GM12878 (cell line): ENCODE data around the gene METAP2. TPM values are rescaled to one million over a fixed set of nuclear protein-coding genes. Genes with fewer than 3 reads are reported as not detected.

ENCODE experiments used
- ATAC-seq: fragments of 200-7000 bp; cut with Tn5 transposase; 3 replicates; pipeline ENCODE4 v1.9.1; 2020; ENCODE audit warnings: mild to moderate bottlenecking, moderate library complexity
- BruUV-seq: library from RNA; stranded (reverse); fragments of 400-500 nt; replicated peaks from 2 replicates; lab custom pipeline; 2021; lab: Mats Ljungman, UMichigan
- CTCF ChIA-PET: fragments of 300-600 bp; sonication (Branson Sonifier 250); formaldehyde crosslinking; extraction: SDS; loops from one replicate; lab custom pipeline; 2021; ENCODE audit warnings: inconsistent platforms; lab: Yijun Ruan, JAX
- POLR2A ChIA-PET: fragments of 350-600 bp; formaldehyde crosslinking; extraction: SDS; loops from one replicate; lab custom pipeline; 2021; ENCODE audit warnings: inconsistent platforms; lab: Charles Lee
- RAD21 ChIA-PET: fragments of 300-600 bp; sonication (Branson Sonifier 250); formaldehyde crosslinking; loops from one replicate; lab custom pipeline; 2023; ENCODE audit warnings: antibody characterized with exemption; ENCODE audit not compliant: unreplicated experiment; lab: Charles Lee
- SMC1A ChIA-PET: fragments of 300-600 bp; sonication (Branson Sonifier 250); formaldehyde crosslinking; loops from one replicate; lab custom pipeline; 2023; ENCODE audit not compliant: unreplicated experiment, uncharacterized antibody; lab: Charles Lee
- DNase-seq: peaks from one replicate; pipeline ENCODE4 v3.0.0-alpha.2; 2011; ENCODE audit warnings: low read depth, low spot score
- FAIRE-seq: peaks from 3 replicates; lab custom pipeline; 2011; peaks lifted over from hg19 to GRCh38; lab: Jason Lieb, UNC
- H2AFZ ChIP-seq: 2 replicates; pipeline ENCODE4 v1.6.0; 2011; ENCODE audit warnings: low read depth, low read length, control low read depth; ENCODE audit not compliant: control insufficient read depth
- H3K27ac ChIP-seq: 2 replicates; pipeline ENCODE4 v1.5.1; 2011; ENCODE audit warnings: control low read depth; ENCODE audit not compliant: control insufficient read depth, insufficient read depth
- H3K27me3 ChIP-seq, 2 experiments: replicated peaks in 1 of 2; 2 replicates each; pipeline versions ENCODE4 v1.6.0 to v1.6.1; 2011; ENCODE audit warnings: low read length in 1 of 2; ENCODE audit not compliant: control insufficient read depth in 2 of 2, insufficient read depth in 2 of 2
- H3K36me3 ChIP-seq, 2 experiments: 2 replicates each; pipeline ENCODE4 v1.5.1; 2011; ENCODE audit warnings: low read length in 1 of 2; ENCODE audit not compliant: control insufficient read depth in 2 of 2, insufficient read depth in 2 of 2
- H3K4me1 ChIP-seq: 2 replicates; pipeline ENCODE4 v1.6.1; 2011; ENCODE audit warnings: mild to moderate bottlenecking, low read length, moderate library complexity, mixed read lengths; ENCODE audit not compliant: control insufficient read depth, insufficient read depth
- H3K4me2 ChIP-seq: 2 replicates; pipeline ENCODE4 v1.6.0; 2011; ENCODE audit warnings: control low read depth; ENCODE audit not compliant: control insufficient read depth, insufficient read depth
- H3K4me3 ChIP-seq: fragments of 200-600 bp; sonication (generic); 2 replicates; pipeline ENCODE4 v1.5.1; 2016
- H3K79me2 ChIP-seq: 2 replicates; pipeline ENCODE4 v1.6.0; 2011; ENCODE audit warnings: low read length; ENCODE audit not compliant: control insufficient read depth, insufficient read depth
- H3K9ac ChIP-seq: 2 replicates; pipeline ENCODE4 v1.8.0; 2011; ENCODE audit warnings: low read length, control low read depth, mixed read lengths; ENCODE audit not compliant: control insufficient read depth, insufficient read depth
- H3K9me3 ChIP-seq: replicated peaks from 3 replicates; pipeline ENCODE4 v1.5.1; 2011; ENCODE audit warnings: mild to moderate bottlenecking, low read length; ENCODE audit not compliant: control insufficient read depth, insufficient read depth
- H4K20me1 ChIP-seq: 2 replicates; pipeline ENCODE4 v1.6.0; 2011; ENCODE audit not compliant: control insufficient read depth, insufficient read depth
- ATF3 ChIP-seq: IDR thresholded peaks from 2 replicates; pipeline ENCODE4 v1.6.1; 2011; ENCODE audit warnings: low read depth, mild to moderate bottlenecking, low read length, moderate library complexity, borderline replicate concordance; ENCODE audit errors: extremely low read depth
- BCLAF1 ChIP-seq: fragments of 450-650 bp; IDR thresholded peaks from 2 replicates; pipeline ENCODE4 v1.6.1; 2017; ENCODE audit warnings: antibody characterized with exemption, mild to moderate bottlenecking, moderate library complexity
- CBFB ChIP-seq: IDR thresholded peaks from 2 replicates; pipeline ENCODE4 v1.6.1; 2016; ENCODE audit warnings: antibody characterized with exemption, low read depth
- FOS ChIP-seq: IDR thresholded peaks from 3 replicates; pipeline ENCODE4 v1.6.1; 2011; ENCODE audit warnings: borderline replicate concordance; ENCODE audit not compliant: insufficient read length; ENCODE audit errors: extremely low read depth
- FOXM1 ChIP-seq: IDR thresholded peaks from 2 replicates; pipeline ENCODE4 v1.6.1; 2012; ENCODE audit warnings: low read depth, mild to moderate bottlenecking, inconsistent platforms, low read length, moderate library complexity
- HDAC2 ChIP-seq: fragments of 200-600 bp; sonication (generic); IDR thresholded peaks from 2 replicates; pipeline ENCODE4 v1.6.1; 2017
- JUND ChIP-seq: IDR thresholded peaks from 2 replicates; pipeline ENCODE4 v1.6.1; 2012; ENCODE audit warnings: low read depth, mild to moderate bottlenecking, low read length, improper control_type of control experiment, moderate library complexity
- KAT2A ChIP-seq: conservative IDR thresholded peaks from 2 replicates; pipeline ENCODE4 v1.6.1; 2011; ENCODE audit warnings: low read depth, low read length; ENCODE audit not compliant: control insufficient read depth
- SIX5 ChIP-seq: IDR thresholded peaks from 2 replicates; pipeline ENCODE4 v1.6.1; 2011; ENCODE audit warnings: mild to moderate bottlenecking, low read depth, low read length, moderate library complexity; ENCODE audit not compliant: severe bottlenecking
- TCF12 ChIP-seq: IDR thresholded peaks from 2 replicates; pipeline ENCODE4 v1.6.1; 2011; ENCODE audit warnings: low read depth, mild to moderate bottlenecking, low read length
- ZBED1 ChIP-seq: IDR thresholded peaks from 2 replicates; pipeline ENCODE4 v1.6.1; 2016; ENCODE audit warnings: borderline replicate concordance
- ZNF622 ChIP-seq: fragments of 450-650 bp; IDR thresholded peaks from 2 replicates; pipeline ENCODE4 v1.6.1; 2017; ENCODE audit warnings: mild to moderate bottlenecking, inconsistent platforms
- ZZZ3 ChIP-seq: IDR thresholded peaks from 2 replicates; pipeline ENCODE4 v1.6.1; 2011; ENCODE audit warnings: low read depth; ENCODE audit not compliant: control insufficient read depth, insufficient read length
- WGBS: methylation state at CpG from one replicate; pipeline ENCODE4 v1.1.6; 2016; ENCODE audit warnings: low lambda C conversion rate; ENCODE audit not compliant: insufficient replicate concordance, insufficient coverage; ENCODE audit errors: missing lambda C conversion rate; 5-methylcytosine and 5-hydroxymethylcytosine counted together
- in situ Hi-C: fragments of 300-500 bp; cut with MboI; formaldehyde crosslinking; loops from 9 replicates; pipeline ENCODE4 v1.14.3; 2018; ENCODE audit warnings: mixed read lengths
- intact Hi-C: fragments of 100-400 bp; cut with micrococcal nuclease; formaldehyde crosslinking; loops from one replicate; pipeline ENCODE4 v1.14.2; 2022; ENCODE audit not compliant: unreplicated experiment
- polyA plus RNA-seq, 11 experiments: library from polyadenylated mRNA; depleted of rRNA in 4 of 11; unstranded in 6 of 11; stranded (reverse) in 5 of 11; fragments of >200 nt; fragmentation: Nextera tagmentation in 4 of 11; fragmentation: Illumina TruSeq in 1 of 11; extraction: Ambion mirVana in 4 of 11; extraction: Trizol in 1 of 11; gene quantifications; 1 replicate in 1 of 11; 2 replicates in 10 of 11; pipeline versions ENCODE4 v1.2.1 to v1.2.3, GENCODE V29; 2011 to 2016; ENCODE audit warnings: inconsistent platforms in 2 of 11, missing spikeins in 2 of 11, low read depth in 1 of 11
- total RNA-seq, 4 experiments: library from RNA; depleted of rRNA in 3 of 4; stranded (reverse); fragments of >200 nt in 3 of 4; fragmentation: Illumina TruSeq in 1 of 4; extraction: Trizol in 1 of 4; gene quantifications; 2 replicates each; pipeline versions ENCODE4 v1.2.1 to v1.2.3, GENCODE V29; 2013 to 2021

METAP2 gene
- total and polyA plus RNA-seq, 10 of the 15 experiments (the other 5 are each of a cell fraction or from before 2014, with no cell fraction given) = 50.7 to 132 (median 73.9) TPM

GRCh38 chr12:95498968-95499367 is 25.0 kb downstream of the METAP2 start:
- FAIRE-seq (no peak), DNase-seq (no peak), ATAC-seq (no peak)
- in situ Hi-C loops = no loop called here
- intact Hi-C loops = no loop called here
- Histone ChIP-seq H3K4me3 (no peak overlapping the region), H3K4me2 (no peak overlapping the region), H3K9ac (no peak overlapping the region), H4K20me1 (no peaks in the 10 kb centered on the region), H3K27me3 (no peaks in the 10 kb centered on the region), H3K79me2 (no peaks in the 10 kb centered on the region; the same call in 1 of the 2 replicates), H3K4me1 (no peaks in the 10 kb centered on the region), H3K36me3 (peaks cover 10 to 30% of the 10 kb centered on the region in 2 experiments; a peak in 3 of 4 replicates), H3K9me3 (peaks cover 9% of the 10 kb centered on the region; the same call in 2 of the 3 replicates), H3K27ac (no peak overlapping the region), H2AFZ (no peak overlapping the region)
- ChIA-PET POLR2A (no interaction called here), CTCF (interaction anchor here (0.6 kb wide), 1 partner anchor 85 kb away, joined by 3 read pairs; no protein-coding TSS in a partner anchor), RAD21 (interaction anchor here (1.4 kb wide), 1 partner anchor 25 kb away, joined by 3 read pairs; the partner anchor contains the start of gene METAP2), SMC1A (interaction anchor here (0.7 kb wide), 1 partner anchor 21 kb away, joined by 3 read pairs; no protein-coding TSS in a partner anchor)
- no peak for TF ChIP-seq CBFB
- TF ChIP-seq ZBED1 = no peak
- no peak for TF ChIP-seq FOS
- no peak for TF ChIP-seq ZZZ3
- TF ChIP-seq JUND = no peak
- no peak for TF ChIP-seq HDAC2
- no peak for TF ChIP-seq BCLAF1
- no peak for TF ChIP-seq ZNF622
- no peak for TF ChIP-seq KAT2A
- no peak for TF ChIP-seq ATF3
- no peak for TF ChIP-seq SIX5
- no peak for TF ChIP-seq FOXM1
- TF ChIP-seq TCF12 = no peak
- WGBS = 100% methylated on average over 5 of the region's 5 CpGs
- BruUV-seq = no TSS peak
